MV-4-11 (cell line): Measurements from ENCODE around the gene CRIM1.
A peak's percentile ranks its signal among the peaks of the same experiment; 100 is the strongest.

Experiments used
- DNase-seq: peaks from one replicate; lab custom pipeline; 2025; lab: John Stamatoyannopoulos, UW

The CRIM1 gene

GRCh38 chr2:36373149-36373926 is 17.8 kb downstream of the CRIM1 start:
- DNase-seq, result no peak

- no peak for DNase-seq
Measured at GRCh38 chr2:36374585-36374984, 19.0 kb downstream of the CRIM1 start.

- no peak for DNase-seq
Measured at GRCh38 chr2:36376319-36376765, 20.8 kb downstream of the CRIM1 start.

GRCh38 chr2:36376992-36377738 is 21.6 kb downstream of the CRIM1 start:
- DNase-seq, result no peak

- DNase-seq, result no peak
Measured at GRCh38 chr2:36379710-36380448, 24.3 kb downstream of the CRIM1 start.

GRCh38 chr2:36380624-36381481 is 25.3 kb downstream of the CRIM1 start:
- peak; percentile 74 for DNase-seq

- no peak for DNase-seq
Measured at GRCh38 chr2:36381993-36382392, 26.4 kb downstream of the CRIM1 start.

GRCh38 chr2:36382472-36382871 is 26.9 kb downstream of the CRIM1 start:
- DNase-seq, result no peak

GRCh38 chr2:36383726-36384125 is 28.1 kb downstream of the CRIM1 start:
- DNase-seq, result no peak

- DNase-seq, result no peak
Measured at GRCh38 chr2:36384454-36384853, 28.9 kb downstream of the CRIM1 start.

GRCh38 chr2:36385603-36386002 is 30.0 kb downstream of the CRIM1 start:
- DNase-seq, result no peak

- DNase-seq, result no peak
Measured at GRCh38 chr2:36387258-36387916, 31.8 kb downstream of the CRIM1 start.

- DNase-seq, result no peak
Measured at GRCh38 chr2:36388472-36388871, 32.9 kb downstream of the CRIM1 start.

- DNase-seq, result no peak
Measured at GRCh38 chr2:36389091-36389564, 33.5 kb downstream of the CRIM1 start.

GRCh38 chr2:36389577-36389976 is 34.0 kb downstream of the CRIM1 start:
- no peak for DNase-seq

GRCh38 chr2:36392571-36393255 is 37.1 kb downstream of the CRIM1 start:
- DNase-seq, result no peak

GRCh38 chr2:36393738-36394256 is 38.2 kb downstream of the CRIM1 start:
- DNase-seq, result no peak

- DNase-seq, result no peak
Measured at GRCh38 chr2:36394804-36395203, 39.2 kb downstream of the CRIM1 start.

- DNase-seq, result no peak
Measured at GRCh38 chr2:36395866-36396265, 40.3 kb downstream of the CRIM1 start.

- no peak for DNase-seq
Measured at GRCh38 chr2:36396878-36397539, 41.4 kb downstream of the CRIM1 start.
